CD14-positive monocyte (primary cell): Measurements from ENCODE around the gene FAM177B. TPM values are rescaled to one million over a fixed set of nuclear protein-coding genes. Genes with fewer than 3 reads are reported as not detected.

Source experiments
- DNase-seq, 3 donors: peaks; one replicate each; pipeline ENCODE4 v3.0.0-alpha.2; 2011 to 2022
- H2AFZ ChIP-seq: 2 replicates; pipeline ENCODE4 v1.6.0; 2012; ENCODE audit warnings: mild to moderate bottlenecking, low read depth, low read length, inconsistent platforms; ENCODE audit not compliant: insufficient read depth, poor library complexity, severe bottlenecking
- H3K27ac ChIP-seq, 2 donors: 1 replicate in 1 of 2; 2 replicates in 1 of 2; pipeline ENCODE4 v1.5.1; 2012 to 2013; ENCODE audit warnings: low read length in 2 of 2, control low read depth in 1 of 2, inconsistent platforms in 1 of 2, low read depth in 1 of 2, mild to moderate bottlenecking in 1 of 2
- H3K27me3 ChIP-seq, 2 donors: one replicate each; pipeline versions ENCODE4 v1.6.0 to v1.6.1; 2011 to 2013; ENCODE audit warnings: low read length in 2 of 2; ENCODE audit not compliant: control insufficient read depth in 2 of 2, insufficient read depth in 2 of 2
- H3K36me3 ChIP-seq, 2 donors: replicated peaks in 1 of 2; 1 replicate in 1 of 2; 2 replicates in 1 of 2; pipeline versions ENCODE4 v1.5.1 to v1.6.1; 2012 to 2013; ENCODE audit warnings: low read length in 2 of 2, control low read depth in 1 of 2, inconsistent platforms in 1 of 2, mild to moderate bottlenecking in 1 of 2; ENCODE audit not compliant: insufficient read depth in 2 of 2, control insufficient read depth in 1 of 2
- H3K4me1 ChIP-seq, 2 donors: 1 replicate in 1 of 2; 2 replicates in 1 of 2; pipeline versions ENCODE4 v1.5.1 to v1.6.1; 2012 to 2013; ENCODE audit warnings: low read length in 2 of 2, control low read depth in 1 of 2, inconsistent platforms in 1 of 2, mild to moderate bottlenecking in 1 of 2, moderate library complexity in 1 of 2; ENCODE audit not compliant: insufficient read depth in 2 of 2, control insufficient read depth in 1 of 2
- H3K4me2 ChIP-seq: replicated peaks from 2 replicates; pipeline ENCODE3; 2012; ENCODE audit warnings: low read length, moderate library complexity, mild to moderate bottlenecking; ENCODE audit not compliant: poor library complexity, severe bottlenecking; ENCODE audit errors: extremely low read depth
- H3K4me3 ChIP-seq, 3 experiments: fragments of 200-600 bp in 1 of 3; sonication (generic) in 1 of 3; replicated peaks in 1 of 3; 1 replicate in 2 of 3; 2 replicates in 1 of 3; pipeline ENCODE4 v1.5.1; 2011 to 2013; ENCODE audit warnings: low read length in 3 of 3, mild to moderate bottlenecking in 3 of 3, control low read depth in 2 of 3, low read depth in 2 of 3, inconsistent platforms in 1 of 3, moderate library complexity in 1 of 3
- H3K79me2 ChIP-seq: 2 replicates; pipeline ENCODE4 v1.6.0; 2012; ENCODE audit warnings: mild to moderate bottlenecking, control low read depth, inconsistent platforms, low read length, moderate library complexity; ENCODE audit not compliant: insufficient read depth
- H3K9ac ChIP-seq: 2 replicates; pipeline ENCODE4 v1.6.0; 2017; ENCODE audit warnings: low read length, mild to moderate bottlenecking; ENCODE audit not compliant: insufficient read depth, poor library complexity, severe bottlenecking
- H3K9me3 ChIP-seq, 2 donors: replicated peaks in 1 of 2; 1 replicate in 1 of 2; 2 replicates in 1 of 2; pipeline versions ENCODE4 v1.5.1 to v1.6.1; 2012 to 2013; ENCODE audit warnings: low read length in 2 of 2, control low read depth in 1 of 2; ENCODE audit not compliant: control insufficient read depth in 1 of 2, insufficient read depth in 1 of 2
- H4K20me1 ChIP-seq: 2 replicates; pipeline ENCODE4 v1.6.0; 2012; ENCODE audit warnings: mild to moderate bottlenecking, low read length, control low read depth, moderate library complexity; ENCODE audit not compliant: insufficient read depth
- H3K27ac Mint-ChIP-seq, 7 donors: one replicate each; pipeline ENCODE4 v1.8.0; 2020; ENCODE audit warnings: mild to moderate bottlenecking in 7 of 7, mixed read lengths in 7 of 7, moderate library complexity in 6 of 7, inconsistent platforms in 2 of 7
- H3K27me3 Mint-ChIP-seq, 3 donors: one replicate each; pipeline ENCODE4 v1.8.0; 2021 to 2022; ENCODE audit warnings: low read depth in 3 of 3, mild to moderate bottlenecking in 3 of 3, mixed read lengths in 3 of 3, moderate library complexity in 3 of 3, inconsistent platforms in 1 of 3
- H3K36me3 Mint-ChIP-seq, 2 donors: one replicate each; pipeline ENCODE4 v1.8.0; 2020; ENCODE audit warnings: mixed read lengths in 2 of 2, inconsistent platforms in 1 of 2, mild to moderate bottlenecking in 1 of 2
- H3K4me1 Mint-ChIP-seq: one replicate; pipeline ENCODE4 v1.8.0; 2020; ENCODE audit warnings: mild to moderate bottlenecking, mixed read lengths
- H3K4me3 Mint-ChIP-seq, 2 donors: one replicate each; pipeline ENCODE4 v1.8.0; 2020; ENCODE audit warnings: mild to moderate bottlenecking in 2 of 2, mixed read lengths in 2 of 2, moderate library complexity in 1 of 2
- H3K9me3 Mint-ChIP-seq, 7 donors: one replicate each; pipeline ENCODE4 v1.8.0; 2020 to 2022; ENCODE audit warnings: mixed read lengths in 7 of 7, mild to moderate bottlenecking in 6 of 7, moderate library complexity in 6 of 7, inconsistent platforms in 2 of 7
- CTCF ChIP-seq: fragments of 200-600 bp; IDR thresholded peaks from one replicate; pipeline ENCODE4 v1.8.0; 2022; ENCODE audit warnings: antibody characterized with exemption, mild to moderate bottlenecking
- WGBS: methylation state at CpG from one replicate; pipeline ENCODE4 v1.1.5; 2013; ENCODE audit warnings: missing lambda C conversion rate; ENCODE audit not compliant: insufficient coverage; 5-methylcytosine and 5-hydroxymethylcytosine counted together
- intact Hi-C, 2 donors: fragments of 100-400 bp; cut with micrococcal nuclease; formaldehyde crosslinking; loops; one replicate each; pipeline versions ENCODE4 v1.15.0 to v1.15.1; 2023
- polyA plus RNA-seq, 3 donors: library from polyadenylated mRNA; depleted of rRNA in 1 of 3; unstranded in 2 of 3; stranded (reverse) in 1 of 3; fragments of 300-500 nt in 2 of 3; fragments of >200 nt in 1 of 3; fragmentation: Illumina TruSeq in 2 of 3; gene quantifications; 1 replicate in 2 of 3; 2 replicates in 1 of 3; pipeline ENCODE4 v1.2.3, GENCODE V29; 2012 to 2021

The FAM177B gene
- polyA plus RNA-seq, 3 donors, result not detected

DNA sequence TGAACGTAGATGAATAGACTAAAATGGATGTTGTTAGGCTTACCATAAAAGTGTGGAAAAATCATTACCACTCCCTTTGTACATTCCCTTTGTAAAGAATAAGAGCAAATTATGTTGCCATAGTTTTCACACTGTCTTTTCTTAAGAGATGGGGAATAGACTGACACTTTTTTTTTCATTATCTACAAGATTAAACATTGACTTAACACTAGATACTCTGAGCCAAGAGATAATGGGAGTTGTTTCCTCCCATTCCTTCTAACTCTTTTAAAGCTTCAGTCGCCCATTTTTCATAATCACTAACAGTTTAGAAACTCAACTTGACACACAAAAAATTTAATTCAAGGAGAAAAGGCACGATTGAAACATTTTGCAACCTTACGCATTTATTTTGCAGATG, 34.8 kb upstream of the FAM177B start:
- H4K20me1 ChIP-seq, result peaks cover 32% of the 10 kb centered on the region
- no peak for TF ChIP-seq CTCF
- no peaks in the 10 kb centered on the region for H3K4me1 Mint-ChIP-seq
- intact Hi-C loops, result no loop called here
- H3K36me3 ChIP-seq, result peaks cover 24 to 55% of the 10 kb centered on the region in 2 donors
- no peaks in the 10 kb centered on the region for H3K9me3 ChIP-seq
- peaks cover 0 to 4% (median 0%) of the 10 kb centered on the region in 3 donors for H3K27me3 Mint-ChIP-seq
- H3K4me3 ChIP-seq, result no peak overlapping the region
- no peak overlapping the region for H3K4me2 ChIP-seq
- no peaks in the 10 kb centered on the region for H3K4me1 ChIP-seq
- no CpG with 5 or more reads among the region's 4 CpGs for WGBS
- peaks cover 44% of the 10 kb centered on the region for H3K79me2 ChIP-seq
- no peak overlapping the region for H3K9ac ChIP-seq
- peaks cover 31 to 45% of the 10 kb centered on the region in 2 donors for H3K36me3 Mint-ChIP-seq
- H3K27ac ChIP-seq, result no peak overlapping the region
- H3K27ac Mint-ChIP-seq, result no peak overlapping the region
- H2AFZ ChIP-seq, result no peak overlapping the region
- no peak for DNase-seq
- H3K4me3 Mint-ChIP-seq, result no peak overlapping the region
- peaks cover 0 to 8% (median 1%) of the 10 kb centered on the region in 7 donors for H3K9me3 Mint-ChIP-seq
- no peaks in the 10 kb centered on the region for H3K27me3 ChIP-seq

DNA sequence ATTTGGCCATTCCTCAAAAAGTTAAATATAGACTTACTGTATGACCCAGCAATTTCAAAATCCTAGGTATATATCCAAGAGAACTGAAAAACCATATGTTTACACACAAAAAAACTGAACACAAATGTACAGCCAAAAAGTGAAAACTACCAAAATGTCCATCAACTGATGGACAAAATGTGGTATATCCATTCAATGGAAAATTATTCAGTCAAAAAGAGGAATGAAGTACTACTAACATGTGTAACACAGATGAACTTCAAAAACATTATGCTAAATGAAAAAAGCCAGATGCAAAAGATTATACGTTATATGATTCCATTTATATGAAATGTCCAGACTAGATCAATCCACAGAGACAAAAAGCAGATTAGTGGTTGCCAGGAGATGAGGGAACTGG, 32.7 kb upstream of the FAM177B start:
- TF ChIP-seq CTCF, result no peak
- H3K4me3 Mint-ChIP-seq, result no peak overlapping the region
- Histone ChIP-seq H3K4me2 (no peak overlapping the region), H4K20me1 (peaks cover 32% of the 10 kb centered on the region), H3K79me2 (peaks cover 58% of the 10 kb centered on the region), H3K4me3 (no peak overlapping the region), H3K9me3 (no peaks in the 10 kb centered on the region), H3K9ac (no peak overlapping the region), H3K27me3 (no peaks in the 10 kb centered on the region), H3K4me1 (no peaks in the 10 kb centered on the region), H2AFZ (no peak overlapping the region), H3K36me3 (peaks cover 20 to 42% of the 10 kb centered on the region in 2 donors), H3K27ac (no peak overlapping the region)
- no CpG with 5 or more reads among the region's 1 CpG for WGBS
- no peak for DNase-seq
- intact Hi-C loops, result no loop called here
- H3K27ac Mint-ChIP-seq, result no peak overlapping the region
- H3K9me3 Mint-ChIP-seq, result peaks cover 0 to 8% (median 1%) of the 10 kb centered on the region in 7 donors
- H3K4me1 Mint-ChIP-seq, result peaks cover 3% of the 10 kb centered on the region
- H3K27me3 Mint-ChIP-seq, result peaks cover 0 to 4% (median 0%) of the 10 kb centered on the region in 3 donors
- peaks cover 29 to 47% of the 10 kb centered on the region in 2 donors for H3K36me3 Mint-ChIP-seq
